Measurements from ENCODE around the gene PRKRA. TPM values are rescaled to one million over a fixed set of nuclear protein-coding genes. Genes with fewer than 3 reads are reported as not detected.

Gene PRKRA
- total and polyA plus RNA-seq, 9 of the 15 experiments (the other 6 are each of a cell fraction or from before 2014, with no cell fraction given): 14.1 to 78.1 (median 52.3) TPM

DNA sequence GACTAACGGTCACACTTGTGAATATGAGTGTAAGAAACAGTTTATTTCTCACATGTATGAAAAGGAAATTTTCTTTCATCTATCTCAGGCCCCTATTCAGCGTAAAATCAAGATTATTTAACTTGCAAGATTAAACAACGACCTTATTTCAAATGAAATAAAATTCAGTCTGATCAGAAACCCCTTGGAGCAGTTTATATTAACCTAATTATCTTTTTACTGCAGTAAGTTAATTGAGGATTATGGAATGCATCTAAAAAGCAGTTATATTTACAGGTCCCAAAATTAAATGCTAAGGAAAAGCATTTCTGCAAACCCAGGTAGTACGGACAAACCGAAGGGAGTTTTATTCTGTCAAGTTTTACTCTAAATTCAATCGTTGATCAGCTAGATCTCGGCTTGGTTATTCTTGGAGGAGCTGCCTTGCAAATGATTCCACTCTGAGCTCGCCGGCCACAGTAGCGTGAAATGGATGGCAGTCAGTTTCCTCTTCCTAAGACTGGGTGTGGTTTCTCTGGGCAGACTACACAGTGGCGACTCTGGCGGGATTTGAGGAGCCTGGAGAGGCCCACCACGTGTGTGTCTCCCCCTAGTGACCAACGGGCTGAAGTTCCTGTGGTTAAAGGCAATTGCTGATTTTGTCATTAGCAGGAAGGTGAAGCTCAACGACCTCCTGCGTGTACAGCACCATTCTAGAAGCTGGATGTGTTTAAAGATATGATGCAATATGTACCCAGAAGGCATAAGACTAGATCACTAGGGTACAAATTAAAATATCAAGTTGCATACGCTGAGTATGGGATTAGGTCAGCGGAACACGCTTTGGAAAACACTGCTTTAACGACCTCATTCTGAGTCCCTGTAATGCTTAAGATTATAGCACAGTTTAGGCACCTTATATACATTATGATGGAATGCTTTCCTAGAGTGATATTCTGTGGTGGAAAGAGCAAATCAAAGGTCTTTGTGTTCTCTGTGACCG lies 36.4 kb downstream of the PRKRA start (continued):
- TF ChIP-seq, protein P1, sequence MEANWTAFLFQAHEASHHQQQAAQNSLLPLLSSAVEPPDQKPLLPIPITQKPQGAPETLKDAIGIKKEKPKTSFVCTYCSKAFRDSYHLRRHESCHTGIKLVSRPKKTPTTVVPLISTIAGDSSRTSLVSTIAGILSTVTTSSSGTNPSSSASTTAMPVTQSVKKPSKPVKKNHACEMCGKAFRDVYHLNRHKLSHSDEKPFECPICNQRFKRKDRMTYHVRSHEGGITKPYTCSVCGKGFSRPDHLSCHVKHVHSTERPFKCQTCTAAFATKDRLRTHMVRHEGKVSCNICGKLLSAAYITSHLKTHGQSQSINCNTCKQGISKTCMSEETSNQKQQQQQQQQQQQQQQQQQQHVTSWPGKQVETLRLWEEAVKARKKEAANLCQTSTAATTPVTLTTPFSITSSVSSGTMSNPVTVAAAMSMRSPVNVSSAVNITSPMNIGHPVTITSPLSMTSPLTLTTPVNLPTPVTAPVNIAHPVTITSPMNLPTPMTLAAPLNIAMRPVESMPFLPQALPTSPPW (CRISPR knock-in tag; IDR thresholded peaks at IDR 0.05): no peak
- no peak for TF ChIP-seq SAP30 (IDR thresholded peaks at IDR 0.05; ENCODE audit: borderline replicate concordance, insufficient read depth, low read depth, low read length, poor library complexity, severe bottlenecking)
- no peak for TF ChIP-seq GTF2A2 (tag; IDR thresholded peaks at IDR 0.05)
- TF ChIP-seq CCNT2 (IDR thresholded peaks at IDR 0.05; ENCODE audit: borderline replicate concordance, extremely low read depth, insufficient read length, low read depth, low read length): no peak
- no peak for TF ChIP-seq HMGN3 (IDR thresholded peaks at IDR 0.05; ENCODE audit: borderline replicate concordance, extremely low read depth, insufficient read length, low read depth, low read length)
- no peak for TF ChIP-seq RFX1 (IDR thresholded peaks at IDR 0.05)
- no peak; the same call in 1 of the 2 replicates for TF ChIP-seq ZNF57 (CRISPR knock-in tag; IDR thresholded peaks at IDR 0.05)
- TF ChIP-seq FOXK1 (CRISPR knock-in tag; IDR thresholded peaks at IDR 0.05; ENCODE audit: borderline replicate concordance): no peak
- no peak for TF ChIP-seq HDGF (IDR thresholded peaks at IDR 0.05)
- TF ChIP-seq KAT8 (IDR thresholded peaks at IDR 0.05; ENCODE audit: low read depth): no peak
- TF ChIP-seq BDP1 (IDR thresholded peaks at IDR 0.05; ENCODE audit: insufficient read depth, insufficient read length): no peak
- no peak for TF ChIP-seq BCL6 (CRISPR knock-in tag; IDR thresholded peaks at IDR 0.05)
- no peak for TF ChIP-seq FOXO4 (CRISPR knock-in tag; IDR thresholded peaks at IDR 0.05)
- TF ChIP-seq HEY1 (CRISPR knock-in tag; IDR thresholded peaks at IDR 0.05; ENCODE audit: borderline replicate concordance): no peak
- no peak for TF ChIP-seq SMARCA5 (IDR thresholded peaks at IDR 0.05)
- TF ChIP-seq, protein P2, sequence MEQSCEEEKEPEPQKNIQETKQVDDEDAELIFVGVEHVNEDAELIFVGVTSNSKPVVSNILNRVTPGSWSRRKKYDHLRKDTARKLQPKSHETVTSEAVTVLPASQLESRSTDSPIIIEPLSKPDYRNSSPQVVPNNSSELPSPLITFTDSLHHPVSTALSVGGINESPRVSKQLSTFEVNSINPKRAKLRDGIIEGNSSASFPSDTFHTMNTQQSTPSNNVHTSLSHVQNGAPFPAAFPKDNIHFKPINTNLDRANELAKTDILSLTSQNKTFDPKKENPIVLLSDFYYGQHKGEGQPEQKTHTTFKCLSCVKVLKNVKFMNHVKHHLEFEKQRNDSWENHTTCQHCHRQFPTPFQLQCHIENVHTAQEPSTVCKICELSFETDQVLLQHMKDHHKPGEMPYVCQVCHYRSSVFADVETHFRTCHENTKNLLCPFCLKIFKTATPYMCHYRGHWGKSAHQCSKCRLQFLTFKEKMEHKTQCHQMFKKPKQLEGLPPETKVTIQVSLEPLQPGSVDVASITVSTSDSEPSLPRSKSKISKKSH (CRISPR knock-in tag; IDR thresholded peaks at IDR 0.05): no peak
- TF ChIP-seq FOXM1 (IDR thresholded peaks at IDR 0.05; ENCODE audit: low read depth): peak; percentile 59; the same call in 1 of the 2 replicates
- no peak for TF ChIP-seq FOXM1 (CRISPR knock-in tag; IDR thresholded peaks at IDR 0.05; ENCODE audit: low read depth)
- no peak for TF ChIP-seq CHD4 (IDR thresholded peaks at IDR 0.05; ENCODE audit: insufficient read depth, insufficient replicate concordance, low read depth, low read length, poor library complexity, severe bottlenecking)
- TF ChIP-seq ETV6 (IDR thresholded peaks at IDR 0.05; ENCODE audit: borderline replicate concordance in 1 of 2, low read depth in 2 of 2, low read length in 1 of 2): peak; percentile 48 to 52; a peak in 2 of 4 replicates
- TF ChIP-seq ETV6 (CRISPR knock-in tag; IDR thresholded peaks at IDR 0.05; ENCODE audit: borderline replicate concordance): no peak
- peak; percentile 99 for TF ChIP-seq CEBPB (tag; IDR thresholded peaks at IDR 0.05)
- peak; percentile 80; the same call in 1 of the 2 replicates for TF ChIP-seq JUN (IDR thresholded peaks at IDR 0.05; ENCODE audit: borderline replicate concordance, low read depth, low read length)
- no peak; the same call in 1 of the 2 replicates for TF ChIP-seq JUN (CRISPR knock-in tag; IDR thresholded peaks at IDR 0.05; ENCODE audit: borderline replicate concordance)

Measured in K562 (cell line).